Erythroblast (primary cell): Measurements from ENCODE around the gene RBM22.

ENCODE experiments used
- GATA1 ChIP-seq: IDR thresholded peaks from 2 replicates; pipeline ENCODE4 v1.6.1; 2011; ENCODE audit warnings: low read depth, mild to moderate bottlenecking, control low read depth, low read length, moderate library complexity
- POLR2A ChIP-seq: IDR thresholded peaks from 2 replicates; pipeline ENCODE4 v1.6.1; 2011; ENCODE audit warnings: mild to moderate bottlenecking, low read length

DNA sequence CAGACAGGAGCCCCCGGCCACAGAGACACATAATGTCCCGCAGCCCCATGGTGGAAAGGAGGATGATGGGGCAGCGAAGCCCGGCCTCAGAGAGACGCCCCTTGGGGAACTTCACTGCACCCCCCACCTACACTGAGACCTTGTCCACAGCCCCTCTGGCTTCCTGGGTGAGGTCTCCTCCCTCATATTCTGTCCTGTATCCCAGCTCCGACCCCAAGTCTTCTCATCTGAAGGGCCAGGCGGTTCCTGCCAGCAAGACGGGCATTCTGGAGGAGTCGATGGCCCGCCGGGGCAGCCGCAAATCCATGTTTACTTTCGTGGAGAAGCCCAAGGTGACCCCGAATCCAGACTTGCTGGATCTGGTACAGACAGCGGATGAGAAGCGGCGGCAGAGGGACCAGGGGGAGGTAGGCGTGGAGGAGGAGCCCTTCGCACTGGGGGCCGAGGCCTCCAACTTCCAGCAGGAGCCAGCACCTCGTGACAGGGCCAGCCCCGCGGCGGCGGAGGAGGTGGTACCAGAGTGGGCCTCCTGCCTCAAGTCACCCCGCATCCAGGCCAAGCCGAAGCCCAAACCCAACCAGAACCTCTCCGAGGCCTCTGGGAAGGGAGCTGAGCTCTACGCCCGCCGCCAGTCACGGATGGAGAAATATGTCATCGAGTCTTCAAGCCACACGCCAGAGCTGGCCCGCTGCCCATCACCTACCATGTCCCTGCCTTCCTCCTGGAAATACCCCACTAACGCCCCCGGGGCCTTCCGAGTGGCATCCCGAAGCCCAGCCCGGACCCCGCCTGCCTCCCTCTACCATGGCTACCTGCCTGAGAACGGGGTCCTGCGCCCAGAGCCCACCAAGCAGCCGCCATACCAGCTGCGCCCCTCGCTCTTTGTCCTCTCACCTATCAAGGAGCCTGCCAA, 51.5 kb downstream of the RBM22 start:
- TF ChIP-seq POLR2A (no peak), GATA1 (no peak)
